Stimulated activated CD8-positive, alpha-beta memory T cell treated with anti-CD3 and anti-CD28 coated beads, Interleukin-7, amount 100 ng/mL, for 4 hours (primary cell): ENCODE results near the gene TCEAL5.
"Not testable (repeated sequence)": the region's sequence is repeated elsewhere in the genome, so short reads cannot be mapped to it uniquely, and the experiment has no call there.

Experiments
- DNase-seq, 2 donors: peaks; one replicate each; pipeline ENCODE4 v3.0.0-alpha.2; 2020; ENCODE audit warnings: low read depth in 2 of 2

TCEAL5 gene

GRCh38 chrX:103234869-103235268, 41.7 kb downstream of the TCEAL5 start:
- no peak for DNase-seq

GRCh38 chrX:103233263-103233662, 43.3 kb downstream of the TCEAL5 start:
- no peak for DNase-seq

- not testable (repeated sequence) for DNase-seq
Observed at GRCh38 chrX:103225918-103226317, 50.6 kb downstream of the TCEAL5 start.
